ENCODE data around the gene SRXN1. TPM values are rescaled to one million over a fixed set of nuclear protein-coding genes. Genes with fewer than 3 reads are reported as not detected.
"Not testable (repeated sequence)": the region's sequence is repeated elsewhere in the genome, so short reads cannot be mapped to it uniquely, and the experiment has no call there.

SRXN1 gene
- 142 and 158 TPM in 2 replicates for total RNA-seq (2014; rRNA removed; shearing (Covaris generic))

DNA sequence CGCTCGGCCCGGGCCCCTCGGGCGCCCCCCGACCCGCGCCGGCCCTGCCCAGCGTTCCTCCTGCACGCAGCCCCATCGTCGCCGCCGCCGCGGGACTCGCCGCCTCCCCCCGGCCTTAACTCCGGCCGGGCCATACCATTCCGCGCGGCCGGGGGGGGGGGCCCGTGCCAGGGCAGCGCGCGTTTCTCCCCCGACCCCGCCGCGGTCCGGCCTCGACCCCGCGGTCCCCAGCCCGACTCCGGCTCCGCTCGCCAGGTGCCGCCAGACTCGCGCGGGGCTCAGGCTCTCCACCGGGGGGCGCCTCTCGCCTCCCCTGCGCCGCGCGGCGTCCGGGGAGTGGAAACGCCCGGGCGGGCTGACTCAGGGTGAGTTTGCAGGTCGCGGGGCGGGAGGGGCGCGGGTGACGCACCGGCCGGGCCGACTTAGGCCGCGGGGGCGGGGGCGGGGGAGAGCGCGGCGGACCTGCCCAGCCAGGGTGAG, at the start of gene SRXN1:
SRXN1 (minus strand) TSS at position 91 of the 480 bp plus-strand sequence; CDS start at position 76, 15 bp downstream.
- DNase-seq (ENCODE audit: low spot score): peak; percentile 83

- no peak for DNase-seq (ENCODE audit: low spot score)
Observed at GRCh38 chr20:701401-702129, 48.6 kb upstream of the SRXN1 start.

DNA sequence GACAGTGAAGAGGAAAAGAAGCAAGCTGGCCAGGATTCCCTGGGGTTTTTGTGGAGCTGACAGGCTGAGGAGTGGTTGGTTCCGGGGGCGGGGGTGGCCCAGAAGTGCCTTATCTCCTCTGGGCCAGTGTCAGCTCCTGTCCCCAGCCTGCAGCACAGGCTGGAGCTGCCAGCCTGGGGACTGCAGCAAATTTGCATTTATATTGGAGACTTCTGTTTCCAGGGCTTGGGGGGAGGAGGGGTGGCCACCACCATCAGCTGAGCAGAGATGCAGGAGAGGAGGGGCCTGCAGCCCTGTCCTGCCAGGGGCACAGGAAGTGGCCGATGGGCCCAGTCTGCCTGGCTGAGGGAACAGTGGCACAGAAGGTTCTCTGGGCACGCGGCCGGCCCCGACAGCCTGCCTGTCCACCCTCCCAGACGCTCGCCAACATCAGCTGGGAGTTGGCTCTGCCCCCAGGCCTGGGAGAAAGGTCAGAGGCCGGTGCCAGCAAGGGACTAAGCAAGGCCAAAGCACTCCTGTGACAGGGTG, 46.9 kb upstream of the SRXN1 start:
- no peak for DNase-seq (ENCODE audit: low spot score)

DNA sequence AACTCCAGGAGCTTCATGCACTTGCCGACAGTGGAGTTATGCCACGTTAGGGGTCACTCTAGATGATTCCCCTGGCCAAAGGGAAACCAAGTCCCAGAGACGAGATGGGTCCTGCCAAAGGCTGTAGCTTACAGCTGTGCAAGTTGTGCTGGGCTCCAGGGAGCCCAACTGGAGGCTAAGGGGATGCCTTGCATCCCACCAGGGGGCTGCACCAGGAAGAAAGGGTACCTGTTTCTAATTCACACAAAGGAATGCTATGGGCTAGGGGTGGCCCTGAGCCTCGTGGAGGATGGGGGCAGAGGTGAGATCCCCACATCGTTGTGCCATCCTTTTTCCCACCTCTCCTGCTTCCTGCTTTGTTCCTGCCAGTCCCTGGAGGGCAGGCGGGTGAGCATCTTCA, 46.3 kb upstream of the SRXN1 start:
- no peak for DNase-seq (ENCODE audit: low spot score)

DNA sequence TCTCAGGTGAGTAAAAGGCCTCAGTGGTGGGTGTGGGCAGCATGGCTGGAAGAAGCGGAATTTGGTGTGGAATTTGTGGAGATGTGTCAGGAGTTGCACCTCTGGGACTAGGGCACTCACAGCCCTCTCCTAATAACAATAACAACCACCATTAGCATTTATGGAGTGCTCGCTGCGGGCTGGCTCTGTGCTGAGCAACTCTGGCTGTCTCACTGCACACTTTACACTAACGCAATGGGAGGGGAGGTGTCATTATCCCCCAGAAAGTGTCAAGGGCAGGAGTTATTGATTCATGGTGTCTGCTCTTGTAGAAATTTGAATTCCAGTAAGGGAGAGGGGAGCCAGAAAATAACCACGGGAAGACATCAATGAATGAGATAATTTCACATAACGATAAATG, 45.3 kb upstream of the SRXN1 start:
- DNase-seq (ENCODE audit: low spot score): no peak

GRCh38 chr20:697826-698225, 44.8 kb upstream of the SRXN1 start:
- DNase-seq (ENCODE audit: low spot score): no peak

GRCh38 chr20:695165-695866, 42.3 kb upstream of the SRXN1 start:
- no peak for DNase-seq (ENCODE audit: low spot score)

DNA sequence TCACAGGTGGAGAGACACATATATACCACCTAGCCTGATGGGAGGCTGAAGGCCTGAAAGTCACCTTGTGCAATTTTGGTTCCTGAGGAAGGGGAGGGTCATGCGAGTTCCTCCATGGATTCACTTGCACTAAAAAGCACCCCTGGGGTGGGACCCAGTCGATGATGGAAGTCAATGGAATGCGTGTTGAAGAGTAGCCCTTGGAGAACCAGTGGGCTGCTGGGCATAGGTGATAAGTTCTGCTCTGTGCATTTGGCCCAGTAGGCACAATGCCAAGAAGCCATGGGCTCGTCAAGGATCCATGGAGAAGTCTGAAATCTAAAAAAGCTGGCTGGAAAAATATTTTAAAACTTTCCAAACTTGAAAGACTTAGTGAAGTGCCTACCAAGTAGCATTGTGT, 41.5 kb upstream of the SRXN1 start:
- DNase-seq (ENCODE audit: low spot score): no peak

- DNase-seq (ENCODE audit: low spot score): not testable (repeated sequence)
Observed at GRCh38 chr20:693786-694185, 40.8 kb upstream of the SRXN1 start.

GRCh38 chr20:692044-692443, 39.0 kb upstream of the SRXN1 start:
- DNase-seq (ENCODE audit: low spot score): no peak

DNA sequence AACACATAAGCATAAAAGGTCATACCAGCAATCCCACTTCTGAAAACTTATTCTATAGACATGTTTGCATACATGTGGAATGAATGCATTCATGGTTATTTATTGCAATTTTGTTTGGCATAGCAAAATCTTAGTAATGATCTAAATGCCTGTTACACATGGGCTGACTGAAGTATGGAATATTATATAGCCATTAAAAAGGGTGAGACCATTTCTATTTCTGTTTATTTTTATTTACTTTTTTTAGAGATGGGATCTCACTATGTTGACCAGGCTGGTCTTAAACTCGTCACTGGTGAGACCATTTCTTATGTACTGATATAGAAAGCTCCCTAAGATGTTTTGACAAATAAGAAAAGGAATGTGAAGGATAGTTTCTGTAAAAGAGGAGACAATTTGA, 36.9 kb upstream of the SRXN1 start:
- no peak for DNase-seq (ENCODE audit: low spot score)

DNA sequence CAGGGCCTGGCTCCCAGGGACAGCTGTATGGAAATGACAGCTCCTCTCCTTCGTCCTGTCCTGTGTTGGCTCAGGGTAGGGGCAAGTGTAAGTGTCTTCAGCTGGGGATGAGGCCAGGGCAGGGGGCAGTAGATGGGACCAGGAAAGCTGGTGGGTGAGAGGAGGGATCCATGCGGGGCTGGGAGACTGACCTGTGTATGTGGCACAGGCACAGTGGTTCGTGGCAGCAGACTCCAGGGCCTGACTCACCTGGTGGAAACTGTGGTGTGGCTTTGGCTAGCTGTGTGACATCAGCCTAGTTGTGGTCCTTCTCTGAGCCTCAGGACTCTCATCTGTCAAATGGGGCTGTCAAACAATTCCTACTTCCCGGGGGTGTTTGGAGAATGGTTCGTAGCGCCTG, 36.3 kb upstream of the SRXN1 start:
- no peak for DNase-seq (ENCODE audit: low spot score)

GRCh38 chr20:688809-689212, 35.8 kb upstream of the SRXN1 start:
- peak; percentile 41 for DNase-seq (ENCODE audit: low spot score)

DNA sequence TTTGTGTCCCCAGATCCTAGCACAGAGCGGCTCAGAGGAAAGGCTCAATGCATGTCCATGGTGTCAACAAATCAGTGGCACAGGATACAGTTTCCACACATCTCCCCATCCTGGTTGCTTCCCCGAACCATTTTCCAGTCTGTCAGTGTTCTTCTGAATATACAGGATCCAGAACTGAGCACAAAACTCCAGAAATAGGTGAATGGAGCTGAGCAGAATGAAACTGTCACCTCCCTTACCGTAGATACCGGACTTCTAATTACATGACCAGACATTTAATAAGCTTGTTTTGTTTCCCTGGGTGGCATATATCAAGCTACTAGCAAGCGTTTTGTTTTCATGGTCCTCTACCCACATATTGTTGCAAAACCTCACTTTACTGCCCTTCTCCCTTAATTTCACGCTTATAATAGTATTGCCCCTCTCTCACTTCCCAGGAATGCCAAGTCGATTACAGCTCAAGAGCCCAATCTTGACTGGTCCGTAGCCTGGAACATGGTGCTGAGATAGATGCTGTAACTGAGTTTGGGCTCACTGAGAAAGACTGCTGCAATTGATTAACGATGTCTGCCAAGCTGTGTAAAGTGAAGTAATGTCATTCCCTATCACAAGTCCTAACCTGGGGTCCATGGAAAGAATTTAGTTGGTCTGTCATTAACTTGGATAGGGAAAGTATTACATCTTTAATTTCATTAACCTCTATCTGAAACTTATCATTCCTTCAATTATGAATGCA, 34.6 kb upstream of the SRXN1 start:
- no peak for DNase-seq (ENCODE audit: low spot score)

DNA sequence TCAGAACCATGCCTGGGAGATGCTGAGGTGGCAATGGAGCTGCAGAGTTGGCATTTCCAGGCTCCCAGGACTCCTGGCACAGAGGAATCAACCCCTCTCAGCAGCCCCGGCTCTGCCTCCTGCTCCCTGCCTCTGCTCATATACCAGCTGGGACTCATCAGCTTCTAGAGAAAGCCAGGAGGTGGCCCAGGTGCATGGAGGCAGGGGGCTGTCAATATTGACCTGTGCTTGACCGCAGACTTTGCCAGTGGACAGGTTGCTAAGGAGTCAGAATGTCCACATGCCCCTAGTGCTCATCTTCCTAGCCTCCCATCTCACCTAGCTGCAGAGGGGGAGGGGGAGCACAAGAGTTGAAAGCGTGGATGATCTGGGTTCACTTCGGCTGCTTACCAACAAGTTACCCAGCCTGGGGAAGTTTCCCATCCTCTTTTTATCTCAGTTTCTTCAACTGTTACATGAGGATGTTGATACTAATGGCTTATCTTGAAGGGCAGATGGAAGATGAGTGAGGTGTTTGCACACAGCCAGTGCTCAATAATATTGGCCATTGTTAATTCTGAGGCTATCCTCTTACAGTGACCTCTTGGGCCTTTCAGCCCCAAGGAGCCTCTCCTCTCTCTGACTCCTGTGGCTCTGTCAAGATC, 31.8 kb upstream of the SRXN1 start:
- DNase-seq (ENCODE audit: low spot score): no peak

DNA sequence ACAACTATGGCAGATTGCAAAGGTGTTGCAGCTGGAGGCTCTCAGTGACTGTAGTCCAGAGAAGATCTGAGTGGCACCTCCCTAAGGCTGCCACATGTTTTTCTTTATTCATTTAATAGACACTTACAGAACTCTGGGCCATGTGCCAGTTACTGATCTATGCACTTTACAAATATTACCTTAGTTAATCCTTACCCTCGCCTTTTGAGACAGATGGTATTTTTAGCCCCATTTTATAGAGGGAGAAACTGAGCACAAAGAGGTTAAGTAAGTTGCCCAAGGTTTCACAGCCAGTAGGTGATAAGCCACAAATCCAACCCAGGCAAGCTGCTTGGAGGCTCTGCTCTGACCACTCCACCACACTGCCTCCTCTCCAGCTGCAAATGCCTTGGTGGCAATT, 29.1 kb upstream of the SRXN1 start:
- no peak for DNase-seq (ENCODE audit: low spot score)

- DNase-seq (ENCODE audit: low spot score): no peak
Observed at GRCh38 chr20:680638-681187, 27.7 kb upstream of the SRXN1 start.

GRCh38 chr20:677957-678356, 25.0 kb upstream of the SRXN1 start:
- no peak for DNase-seq (ENCODE audit: low spot score)

- no peak for DNase-seq (ENCODE audit: low spot score)
Observed at GRCh38 chr20:676967-677366, 24.0 kb upstream of the SRXN1 start.

GRCh38 chr20:676315-676937, 23.4 kb upstream of the SRXN1 start:
- DNase-seq (ENCODE audit: low spot score): no peak
